ENCODE measurements around the gene ERVV-1.

DNA sequence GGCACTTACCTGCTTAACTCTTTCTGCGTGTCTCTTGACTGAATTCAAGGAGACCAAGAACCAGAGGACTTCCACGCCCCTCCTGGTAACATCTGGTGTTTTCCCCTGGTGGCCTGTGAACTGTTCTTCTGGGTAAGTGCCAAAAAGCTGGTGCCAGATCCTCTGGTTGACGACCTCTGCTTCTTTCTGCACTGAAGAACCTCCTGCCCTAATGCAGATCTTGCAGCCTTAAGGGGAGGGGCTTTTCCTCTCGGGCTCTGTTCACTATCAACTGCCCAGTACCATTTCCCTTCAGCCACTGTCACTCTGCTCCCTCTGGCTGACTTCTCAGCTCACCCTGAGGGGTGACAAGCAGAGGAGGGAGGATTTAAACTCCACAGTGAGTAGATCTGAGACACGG, 6.1 kb upstream of the ERVV-1 start:
- TF ChIP-seq, protein P1, sequence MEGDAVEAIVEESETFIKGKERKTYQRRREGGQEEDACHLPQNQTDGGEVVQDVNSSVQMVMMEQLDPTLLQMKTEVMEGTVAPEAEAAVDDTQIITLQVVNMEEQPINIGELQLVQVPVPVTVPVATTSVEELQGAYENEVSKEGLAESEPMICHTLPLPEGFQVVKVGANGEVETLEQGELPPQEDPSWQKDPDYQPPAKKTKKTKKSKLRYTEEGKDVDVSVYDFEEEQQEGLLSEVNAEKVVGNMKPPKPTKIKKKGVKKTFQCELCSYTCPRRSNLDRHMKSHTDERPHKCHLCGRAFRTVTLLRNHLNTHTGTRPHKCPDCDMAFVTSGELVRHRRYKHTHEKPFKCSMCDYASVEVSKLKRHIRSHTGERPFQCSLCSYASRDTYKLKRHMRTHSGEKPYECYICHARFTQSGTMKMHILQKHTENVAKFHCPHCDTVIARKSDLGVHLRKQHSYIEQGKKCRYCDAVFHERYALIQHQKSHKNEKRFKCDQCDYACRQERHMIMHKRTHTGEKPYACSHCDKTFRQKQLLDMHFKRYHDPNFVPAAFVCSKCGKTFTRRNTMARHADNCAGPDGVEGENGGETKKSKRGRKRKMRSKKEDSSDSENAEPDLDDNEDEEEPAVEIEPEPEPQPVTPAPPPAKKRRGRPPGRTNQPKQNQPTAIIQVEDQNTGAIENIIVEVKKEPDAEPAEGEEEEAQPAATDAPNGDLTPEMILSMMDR (conservative IDR thresholded peaks at IDR 0.05; ENCODE audit: low read depth, low read length) = no peak
- TF ChIP-seq EZH2 (IDR thresholded peaks at IDR 0.05; ENCODE audit: borderline replicate concordance, low read depth, low read length, poor library complexity, severe bottlenecking) = no peak

All from A673 (cell line).